ENCODE data around the gene CLDND2.
"Not testable (repeated sequence)": the region's sequence is repeated elsewhere in the genome, so short reads cannot be mapped to it uniquely, and the experiment has no call there.

CLDND2 gene, protein sequence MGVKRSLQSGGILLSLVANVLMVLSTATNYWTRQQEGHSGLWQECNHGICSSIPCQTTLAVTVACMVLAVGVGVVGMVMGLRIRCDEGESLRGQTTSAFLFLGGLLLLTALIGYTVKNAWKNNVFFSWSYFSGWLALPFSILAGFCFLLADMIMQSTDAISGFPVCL

DNA sequence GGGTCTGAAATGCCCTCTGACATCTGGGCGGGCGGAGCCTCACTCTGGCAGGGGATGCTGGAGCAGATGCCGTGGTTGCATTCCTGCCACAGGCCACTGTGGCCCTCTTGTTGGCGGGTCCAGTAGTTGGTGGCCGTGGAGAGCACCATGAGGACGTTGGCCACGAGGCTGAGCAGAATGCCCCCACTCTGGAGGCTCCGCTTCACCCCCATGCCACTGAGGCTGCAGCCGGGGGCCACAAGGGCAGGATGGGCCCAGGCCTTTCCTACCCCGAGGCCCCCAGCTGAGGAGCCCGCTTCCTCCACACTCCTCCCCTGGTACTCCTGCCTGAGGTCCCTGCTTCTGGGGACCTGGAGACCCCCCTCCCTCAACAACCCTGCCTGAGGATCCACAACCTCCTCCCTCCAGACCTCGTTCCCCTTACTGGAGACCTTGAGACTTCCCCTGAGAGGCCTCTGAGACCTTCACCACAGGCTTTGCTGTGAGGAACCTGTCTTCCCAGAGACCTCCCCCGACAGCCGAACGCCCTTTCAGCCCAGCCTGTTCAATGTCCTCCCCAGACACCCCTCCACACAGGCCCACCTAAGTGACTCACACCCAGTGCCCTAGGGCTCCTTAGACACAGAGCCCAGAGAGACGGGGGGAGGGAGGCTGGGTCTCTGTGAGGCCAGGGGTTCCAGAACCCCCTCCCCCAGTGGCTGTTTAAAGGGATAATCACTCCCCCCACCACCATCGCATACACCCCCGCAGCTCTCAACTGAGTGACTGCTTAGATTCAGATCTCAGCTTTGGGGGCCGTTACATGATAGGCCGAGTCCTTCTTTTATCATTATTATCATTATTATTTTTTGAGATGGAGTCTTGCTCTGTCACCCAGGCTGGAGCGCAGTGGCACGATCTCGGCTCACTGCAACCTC lies at the start of gene CLDND2:
TSS of gene CLDND2 (minus strand) at position 638 of the 917 bp plus-strand sequence. CDS start at position 212, 426 bp downstream.
- DNase-seq (ENCODE audit: low read depth): peak; percentile 48

DNA sequence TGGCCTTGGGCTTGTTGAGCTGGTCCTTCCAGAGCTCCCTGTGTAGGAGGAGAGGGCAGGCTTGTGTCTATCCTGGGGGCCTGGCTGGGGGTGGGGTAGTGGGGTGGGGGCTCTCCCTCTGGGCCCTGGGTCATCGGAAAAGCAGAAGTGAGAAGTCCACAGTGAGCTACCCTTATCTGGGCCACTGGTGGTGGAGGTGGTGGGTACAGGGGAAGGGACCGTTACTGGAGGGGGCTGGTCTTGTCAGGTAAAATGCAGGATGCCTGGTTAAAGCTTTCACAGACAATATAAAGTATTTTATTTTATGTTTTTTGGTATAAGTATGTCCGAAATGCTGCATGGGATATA lies 49.0 kb upstream of the CLDND2 start:
- DNase-seq (ENCODE audit: low read depth): no peak

DNA sequence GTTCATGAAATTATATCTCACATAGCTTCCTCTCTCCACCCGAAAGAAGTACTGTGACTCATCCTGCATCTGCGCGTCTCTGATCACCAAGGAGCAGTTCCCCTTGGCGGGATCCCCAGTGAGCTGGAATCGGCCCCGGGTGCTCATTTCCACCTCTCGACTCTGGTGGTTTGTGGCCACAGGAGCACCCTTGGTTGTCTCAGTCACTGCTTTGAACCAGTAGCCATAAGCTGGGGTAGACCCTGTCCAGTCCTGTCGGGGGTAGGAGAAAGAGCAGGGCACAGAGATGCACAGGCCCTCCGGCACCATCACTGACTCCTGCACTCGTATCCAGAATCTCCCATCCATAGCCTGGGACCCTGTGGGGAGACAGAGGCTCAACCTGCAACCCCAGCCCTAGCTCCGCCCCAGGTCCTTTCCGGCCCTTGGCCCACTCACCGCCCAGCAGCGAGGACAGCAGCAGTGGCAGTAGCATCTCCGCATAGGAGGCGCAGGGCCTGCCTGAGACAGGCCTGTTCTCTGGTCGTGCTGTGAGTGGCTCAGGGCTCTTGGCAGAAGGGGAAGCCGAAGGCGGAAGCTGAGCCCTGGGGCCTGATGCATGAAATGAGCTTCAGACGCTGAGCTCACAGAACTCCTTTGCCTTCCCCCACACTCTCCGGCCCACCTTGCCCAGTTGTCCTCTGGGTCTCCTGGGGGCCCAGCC lies 48.5 kb upstream of the CLDND2 start, which contains the start of gene SIGLEC10:
TSS of gene SIGLEC10 (minus strand) at position 536 of the 703 bp plus-strand sequence. CDS start at position 475, 61 bp downstream.
- peak; percentile 79 for DNase-seq (ENCODE audit: low read depth)

DNA sequence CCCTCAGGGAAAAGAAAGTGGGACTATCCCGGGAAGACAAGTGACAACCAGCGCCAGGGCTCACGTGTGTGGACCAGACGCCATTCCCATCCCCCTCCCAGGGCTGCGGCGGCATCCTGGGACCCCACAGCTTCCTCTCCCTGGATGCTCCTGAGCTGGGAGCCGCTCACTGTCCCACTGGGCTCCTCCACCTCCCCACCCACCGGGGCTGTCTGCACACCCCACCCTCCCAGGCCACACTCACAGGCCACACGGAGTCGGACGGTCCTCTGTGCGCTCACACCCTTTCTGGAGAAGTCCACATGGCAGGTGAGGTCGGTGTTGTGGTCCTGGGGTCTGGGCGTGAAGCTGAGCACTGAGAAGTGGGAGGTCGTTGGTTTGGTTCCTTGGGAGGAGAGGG lies 47.6 kb upstream of the CLDND2 start:
- not testable (repeated sequence) for DNase-seq (ENCODE audit: low read depth)

DNA sequence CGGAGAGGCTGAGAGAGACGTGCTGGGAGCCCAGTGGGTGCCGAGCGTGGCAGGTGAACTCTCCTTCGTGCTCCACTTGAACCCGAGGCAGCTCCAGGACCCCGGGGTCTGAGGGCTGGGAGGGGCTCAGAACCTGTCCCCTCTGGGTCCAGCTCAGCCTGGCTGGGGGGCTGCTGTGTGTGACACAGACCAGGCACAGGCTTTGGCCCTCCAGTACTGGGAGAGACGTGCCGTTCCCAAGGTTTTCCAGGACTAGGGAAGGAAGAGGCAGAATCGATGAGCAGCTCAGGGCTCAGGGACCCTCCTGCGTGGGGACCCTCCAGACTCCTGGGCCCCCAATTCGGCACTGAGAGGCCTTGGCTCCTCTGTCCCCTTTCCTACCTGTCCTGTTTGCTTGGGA lies 46.4 kb upstream of the CLDND2 start:
- DNase-seq (ENCODE audit: low read depth): no peak

DNA sequence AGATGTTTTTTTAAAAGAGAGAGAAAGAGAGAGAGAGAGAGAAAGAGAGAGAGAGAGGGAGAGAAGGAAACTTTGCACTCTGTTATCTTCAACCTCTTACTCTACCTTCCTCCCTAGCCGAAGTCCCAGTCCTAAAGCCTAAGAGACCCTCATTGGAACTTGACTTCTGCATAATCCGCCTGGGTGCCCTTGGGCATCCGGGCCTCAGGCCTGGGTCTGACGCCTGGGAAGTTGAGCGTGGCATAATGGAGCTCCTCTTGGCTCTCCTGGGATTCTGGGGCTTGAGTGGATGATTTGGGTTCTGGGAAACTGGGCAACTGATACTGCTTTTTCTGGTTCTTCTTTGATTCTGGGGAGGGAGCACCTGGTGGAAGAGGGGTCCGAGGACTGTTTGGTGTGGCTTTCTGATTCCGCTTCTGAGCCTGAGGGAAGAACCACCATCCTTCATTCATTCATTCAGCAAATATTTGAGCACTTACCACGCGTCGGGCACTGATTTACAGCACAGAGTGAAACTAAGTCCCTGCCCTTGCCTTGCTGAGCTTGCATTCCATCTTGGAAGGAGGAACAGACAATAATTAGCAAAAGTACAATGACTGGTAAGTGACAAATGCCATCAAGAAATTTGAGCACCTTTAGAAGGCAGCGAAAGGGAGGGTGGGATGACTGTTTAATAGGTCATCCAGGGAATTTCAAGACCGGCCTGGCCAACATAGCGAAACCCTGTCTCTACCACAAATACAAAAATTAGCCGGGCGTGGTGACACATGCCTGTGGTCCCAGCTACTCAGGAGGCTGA lies 42.3 kb upstream of the CLDND2 start:
- no peak for DNase-seq (ENCODE audit: low read depth)

DNA sequence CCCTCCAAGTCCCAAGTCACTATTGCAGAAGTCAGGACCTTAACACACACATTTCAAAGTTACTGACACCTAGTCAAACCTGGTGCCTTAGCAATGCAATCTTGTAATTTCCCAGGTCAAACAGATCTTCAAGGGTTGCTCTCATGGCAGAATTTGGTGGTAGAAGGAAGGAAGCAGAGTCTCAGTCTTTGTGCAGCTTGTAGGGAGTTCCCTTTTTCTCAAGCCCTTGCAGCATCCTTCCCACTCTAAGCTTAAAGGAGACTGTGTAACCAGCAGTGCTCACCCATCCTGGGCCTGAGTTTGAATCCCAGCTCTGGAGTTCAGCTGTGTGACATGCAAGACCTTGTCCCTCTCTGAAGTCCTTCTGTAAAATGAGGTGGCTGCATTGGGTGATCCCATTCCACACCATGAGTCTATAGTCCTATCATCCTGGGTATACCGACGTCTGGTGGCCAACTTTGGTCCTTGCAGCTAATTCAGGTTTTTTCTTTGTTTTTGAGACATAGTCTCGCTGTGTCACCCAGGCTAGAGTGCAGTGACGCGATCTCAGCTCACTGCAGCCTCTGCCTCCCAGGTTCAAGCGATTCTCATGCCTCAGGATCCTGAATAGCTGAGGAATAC lies 38.8 kb upstream of the CLDND2 start:
- no peak for DNase-seq (ENCODE audit: low read depth)

DNA sequence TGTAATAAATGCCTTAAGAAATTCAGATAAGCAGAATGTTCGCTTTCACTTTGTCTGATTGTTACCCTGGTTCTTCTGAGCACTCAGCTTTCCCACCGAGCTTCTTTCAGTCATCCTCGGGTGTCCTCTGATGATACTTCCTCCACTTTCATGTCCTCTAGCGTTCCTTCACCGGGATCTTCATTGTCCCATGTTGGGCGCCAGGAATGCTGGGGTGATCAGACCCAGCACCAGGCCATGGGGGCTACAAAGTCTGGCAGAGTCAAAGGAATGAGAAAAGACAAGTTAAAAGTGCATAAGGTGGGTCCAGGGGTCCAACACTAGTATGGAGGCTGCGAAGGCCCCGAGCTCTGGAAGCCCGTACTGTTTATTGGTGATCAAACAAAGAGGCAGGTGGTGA lies 33.3 kb upstream of the CLDND2 start:
- no peak for DNase-seq (ENCODE audit: low read depth)

DNA sequence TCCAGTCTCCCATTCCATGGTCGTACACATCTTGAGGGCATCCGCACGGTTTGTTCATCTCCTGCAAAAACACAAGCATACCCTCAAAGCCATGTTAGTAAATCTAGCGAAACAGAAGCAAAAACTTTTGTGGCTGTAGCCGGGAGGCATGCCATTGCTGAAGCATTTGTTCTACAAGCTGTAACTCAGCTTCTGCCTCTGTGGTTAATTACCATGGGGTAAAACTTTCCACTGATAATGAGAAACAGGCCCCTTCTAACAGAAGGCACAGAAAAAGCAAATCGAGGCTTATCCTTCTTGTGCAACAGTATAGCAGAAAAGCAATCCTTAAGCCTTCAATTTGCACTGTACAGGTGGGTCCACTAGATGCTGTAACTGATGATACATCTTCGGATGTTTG lies 31.1 kb upstream of the CLDND2 start:
- not testable (repeated sequence) for DNase-seq (ENCODE audit: low read depth)

DNA sequence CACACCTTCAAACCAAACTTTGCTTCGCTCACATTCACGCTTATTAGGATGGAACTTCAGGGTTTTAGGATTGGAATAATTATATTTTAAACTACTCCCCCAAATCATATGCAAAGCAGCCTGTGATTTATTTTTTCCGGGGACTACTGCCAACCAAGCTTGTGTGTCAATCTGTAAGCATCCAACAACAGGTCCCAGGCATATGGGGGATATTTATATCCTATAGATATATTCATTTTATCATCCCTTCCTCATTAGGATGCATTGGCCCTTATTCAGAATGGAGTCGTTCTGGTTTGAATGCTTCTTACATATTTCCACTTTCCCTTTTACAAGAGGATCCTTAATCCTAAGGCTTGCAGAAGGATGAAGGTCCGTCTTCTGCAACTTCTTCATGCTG lies 30.4 kb upstream of the CLDND2 start:
- no peak for DNase-seq (ENCODE audit: low read depth)

DNA sequence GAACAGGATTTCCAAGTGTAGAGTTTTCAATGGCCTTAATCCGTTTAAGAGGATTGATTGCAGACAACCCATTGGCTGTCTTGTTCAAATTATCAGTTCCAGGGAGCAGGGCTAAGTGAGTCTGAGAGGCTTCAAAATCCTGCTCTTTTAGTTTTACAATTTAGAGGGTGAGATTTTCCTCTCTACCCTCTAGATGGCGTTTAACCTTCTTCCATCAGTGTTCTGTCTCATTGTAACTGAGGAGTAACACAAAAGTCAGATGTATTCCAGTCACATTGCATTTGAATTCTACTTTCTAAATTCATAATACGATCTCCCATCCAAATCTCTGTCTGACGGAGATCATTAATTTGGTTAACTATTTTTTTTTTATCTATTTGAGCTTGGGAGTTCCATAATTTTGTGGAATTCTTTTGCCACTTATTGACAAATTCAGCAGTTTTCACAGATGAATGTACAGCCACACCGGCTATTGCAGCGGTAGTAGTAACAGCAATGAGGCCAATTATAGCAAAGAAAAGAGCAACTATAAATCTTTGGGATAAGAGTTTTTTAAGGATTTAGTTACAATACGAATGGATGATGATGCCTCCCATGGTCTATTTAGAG lies 29.4 kb upstream of the CLDND2 start:
- no peak for DNase-seq (ENCODE audit: low read depth)

DNA sequence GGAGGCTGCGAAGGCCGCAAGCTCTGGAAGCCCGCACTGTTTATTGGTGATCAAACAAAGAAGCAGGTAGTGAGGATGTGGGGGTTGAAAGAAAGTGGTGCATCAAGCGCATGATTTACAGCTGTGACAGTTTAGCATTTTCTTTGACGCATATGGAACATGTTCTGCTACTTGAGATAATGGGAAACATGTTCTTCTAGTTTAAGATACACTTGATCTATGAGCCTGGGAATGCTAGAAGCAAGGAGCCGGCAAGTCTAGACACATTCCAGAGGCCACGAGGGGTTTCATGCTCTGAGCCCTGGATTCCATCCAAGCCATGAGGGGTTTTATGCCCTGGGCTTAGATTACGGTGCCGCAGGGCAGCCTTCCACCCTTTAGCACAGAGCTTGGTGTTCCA lies 28.6 kb upstream of the CLDND2 start:
- DNase-seq (ENCODE audit: low read depth): not testable (repeated sequence)

DNA sequence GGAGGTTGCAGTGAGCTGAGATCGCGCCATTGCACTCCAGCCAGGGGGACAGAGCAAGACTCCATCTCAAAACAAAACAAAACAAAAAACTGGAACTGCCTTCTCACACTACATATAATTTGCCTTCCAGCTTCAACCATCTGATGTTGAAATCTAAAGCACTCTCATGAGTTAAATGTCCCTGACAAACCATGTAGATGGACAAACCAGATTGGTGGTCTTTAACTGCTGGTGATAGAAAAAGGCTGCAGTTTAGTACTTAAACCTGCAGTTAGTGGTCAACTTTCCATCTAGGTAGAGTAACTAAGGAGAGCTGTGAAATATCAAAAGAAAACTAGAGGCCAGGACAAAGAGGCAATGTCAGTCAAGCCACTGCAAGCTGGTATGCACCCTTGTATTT lies 27.4 kb upstream of the CLDND2 start:
- DNase-seq (ENCODE audit: low read depth): no peak

DNA sequence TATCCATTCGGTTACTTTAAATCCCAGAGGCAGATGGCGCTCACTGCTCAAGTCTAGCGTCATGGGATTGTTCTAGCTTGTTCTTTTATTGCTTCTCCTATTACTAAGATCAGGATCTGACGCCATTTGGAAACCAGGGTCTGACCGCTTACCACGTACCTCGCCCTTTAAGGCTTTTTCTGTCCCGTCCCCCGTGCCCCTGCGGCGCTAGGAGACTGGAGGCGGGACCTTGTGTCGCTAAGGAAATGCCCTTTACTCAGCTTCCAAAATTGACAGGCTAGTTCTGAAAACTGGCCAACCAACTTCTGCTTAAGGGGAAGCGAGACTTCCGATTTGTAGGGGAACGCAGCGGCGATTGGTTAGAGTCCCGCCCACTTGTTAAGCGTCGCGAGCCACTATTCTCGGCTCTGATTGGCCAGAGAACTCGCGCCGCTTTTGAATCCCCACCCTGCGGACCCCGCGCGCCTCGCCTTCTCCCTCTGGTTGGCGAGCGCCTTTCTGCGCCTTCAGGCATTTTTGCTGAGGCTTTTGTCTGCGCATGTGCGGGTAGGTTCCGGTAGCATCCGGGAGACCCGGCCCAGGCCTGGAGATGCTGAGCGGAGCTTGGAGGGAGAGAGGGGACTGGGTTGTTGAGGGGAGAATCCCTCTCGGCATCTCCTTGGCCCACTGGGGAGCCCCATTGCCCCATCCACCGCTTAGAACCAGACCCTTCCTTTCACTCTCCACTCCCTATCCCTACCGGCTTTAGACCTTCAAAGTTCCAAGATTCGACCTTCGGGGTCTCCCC lies 25.4 kb upstream of the CLDND2 start:
- peak; percentile 99 for DNase-seq (ENCODE audit: low read depth)

DNA sequence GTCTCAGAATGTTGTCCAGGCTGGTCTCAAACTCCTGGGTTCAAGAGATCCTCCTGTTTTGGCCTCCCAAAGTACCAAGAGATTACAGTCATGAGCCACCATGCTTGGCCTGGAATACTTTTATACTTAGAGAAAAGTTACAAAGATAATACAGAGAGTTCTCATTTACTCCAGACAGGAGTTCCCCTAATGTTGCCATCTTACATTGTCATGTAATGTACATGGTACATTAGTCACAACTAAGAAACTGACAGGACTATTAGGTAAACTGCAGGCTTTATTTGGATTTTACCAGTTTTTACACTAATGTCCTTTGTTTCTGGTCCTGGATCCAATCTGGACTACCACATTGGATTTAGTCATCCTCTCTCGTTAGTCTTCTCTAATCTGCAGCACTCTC lies 23.9 kb upstream of the CLDND2 start:
- DNase-seq (ENCODE audit: low read depth): no peak

DNA sequence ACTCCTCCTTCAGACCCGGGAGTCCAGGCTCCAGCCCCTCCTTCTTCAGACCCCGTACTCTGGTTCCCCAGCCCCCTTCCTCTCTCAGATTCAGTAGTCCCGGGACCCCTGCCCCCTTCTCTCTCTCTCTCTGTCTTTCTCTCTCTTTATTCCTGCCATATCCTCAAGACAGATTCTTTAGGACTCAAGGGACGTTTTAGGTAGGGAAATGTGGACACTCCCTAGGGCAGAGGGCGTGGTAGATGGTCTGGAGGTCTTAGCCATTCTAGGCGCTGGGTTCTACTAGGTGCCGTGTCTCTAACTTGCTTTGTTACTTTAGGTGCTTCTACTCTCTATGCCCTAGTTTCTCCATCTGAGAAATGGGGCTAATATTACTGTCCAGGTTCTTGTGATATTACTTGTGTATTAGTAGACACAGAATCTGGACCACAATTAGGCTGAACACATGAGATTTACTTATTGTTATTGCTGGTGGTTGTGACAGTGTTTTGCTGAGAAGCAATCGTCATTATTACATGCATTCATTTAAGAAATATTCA lies 22.3 kb upstream of the CLDND2 start:
- DNase-seq (ENCODE audit: low read depth): no peak

DNA sequence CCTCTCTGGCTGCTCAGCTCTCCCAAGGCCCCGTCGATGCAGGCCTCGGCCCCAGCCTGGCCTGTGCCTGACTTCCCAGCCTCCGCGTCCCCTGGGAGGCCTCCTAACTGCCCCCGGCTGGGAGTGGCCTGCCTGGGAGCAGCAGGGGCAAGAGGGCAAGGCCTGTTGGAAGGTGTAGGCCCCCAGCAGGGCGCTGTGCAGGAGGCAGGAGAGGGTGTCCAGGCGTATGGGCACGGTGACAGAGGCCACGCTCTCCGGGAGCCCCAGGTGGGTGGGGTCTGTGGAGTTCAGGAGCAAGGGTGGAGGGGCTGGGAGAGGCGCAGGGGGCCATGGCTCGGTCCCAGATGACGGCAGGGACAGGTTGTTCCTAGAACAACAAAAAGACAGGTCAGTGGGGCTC lies 20.3 kb upstream of the CLDND2 start:
- DNase-seq (ENCODE audit: low read depth): no peak

DNA sequence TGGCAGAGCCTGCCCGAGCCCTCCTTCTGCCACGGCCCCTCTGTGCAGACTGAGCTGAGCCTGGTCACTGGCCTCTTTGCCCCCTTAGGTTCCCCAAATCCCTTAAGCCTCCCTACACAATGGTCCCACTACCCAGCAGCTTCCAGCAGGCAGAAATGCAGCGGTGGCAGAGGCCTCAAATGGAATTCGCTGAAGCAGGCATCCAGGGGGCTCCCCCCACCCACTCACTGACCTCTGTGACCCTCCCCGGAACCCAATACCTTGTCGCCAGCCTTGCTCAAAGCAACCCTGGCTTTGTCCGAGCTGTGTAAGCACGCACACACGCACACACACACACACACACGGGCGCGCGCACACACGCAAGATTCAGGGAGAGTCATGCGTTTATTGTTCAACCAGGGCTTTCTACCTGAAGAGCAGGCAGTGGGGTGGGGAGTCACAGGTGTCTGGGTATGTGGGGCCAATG lies 19.2 kb upstream of the CLDND2 start, which contains the start of gene LIM2:
TSS of gene LIM2 (minus strand) at position 51 of the 466 bp plus-strand sequence. CDS start 531 bp downstream, outside the sequence.
- no peak for DNase-seq (ENCODE audit: low read depth)

DNA sequence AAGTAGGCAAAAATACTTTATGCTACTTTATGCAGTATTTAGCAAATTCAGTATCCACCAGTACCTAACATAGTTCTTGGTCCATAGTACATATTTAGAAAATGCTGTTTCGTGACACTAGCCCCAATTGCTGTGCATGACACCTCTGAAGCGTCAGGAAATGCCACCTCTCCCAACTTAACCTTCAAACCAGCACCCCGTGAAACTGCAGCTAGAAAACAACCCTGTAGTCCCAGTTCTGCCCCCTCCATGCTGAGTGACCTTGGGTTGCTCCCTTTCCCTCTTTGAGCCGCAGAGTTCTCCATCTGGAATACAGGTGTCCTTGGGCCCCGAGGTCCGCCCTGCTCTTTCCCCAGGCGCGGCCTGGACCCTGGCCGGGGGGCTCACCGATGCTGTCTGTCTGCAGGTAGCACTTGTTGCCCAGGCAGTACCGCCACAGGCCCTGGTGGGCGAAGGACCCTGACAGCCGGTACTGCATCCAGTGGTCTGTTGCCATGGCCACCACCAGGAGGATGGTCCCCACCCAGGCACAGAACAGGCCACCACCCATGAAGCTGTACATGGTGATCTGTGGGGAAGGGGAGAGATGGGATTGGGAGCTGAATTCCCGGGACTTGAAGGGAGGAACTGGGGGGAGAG lies 18.2 kb upstream of the CLDND2 start:
- DNase-seq (ENCODE audit: low read depth): no peak
